Endothelial cell of umbilical vein (primary cell): Measurements from ENCODE around the gene CMIP. TPM values are rescaled to one million over a fixed set of nuclear protein-coding genes. Genes with fewer than 3 reads are reported as not detected.

Source experiments
- BruUV-seq: library from RNA; stranded (reverse); fragments of 400-500 nt; replicated peaks from 2 replicates; lab custom pipeline; 2021; lab: Mats Ljungman, UMichigan
- CTCF ChIA-PET: fragments of 300-600, 350-600 bp; sonication (Branson Sonifier 250); formaldehyde crosslinking; loops from one replicate; lab custom pipeline; 2021; ENCODE audit warnings: antibody characterized with exemption, inconsistent platforms; lab: Charles Lee
- POLR2A ChIA-PET: fragments of 300-600, 350-600 bp; sonication (Branson Sonifier 250); formaldehyde crosslinking; loops from one replicate; lab custom pipeline; 2021; ENCODE audit warnings: antibody characterized with exemption, inconsistent platforms; lab: Charles Lee
- DNase-seq: peaks from one replicate; pipeline ENCODE4 v3.0.0-alpha.2; 2011; ENCODE audit warnings: low read depth, low spot score
- FAIRE-seq: peaks from 2 replicates; lab custom pipeline; 2011; peaks lifted over from hg19 to GRCh38; lab: Jason Lieb, UNC
- H2AFZ ChIP-seq: 2 replicates; pipeline ENCODE4 v1.6.0; 2012; ENCODE audit warnings: low read depth, low read length, control low read depth, inconsistent platforms
- H3K27ac ChIP-seq: 2 replicates; pipeline ENCODE4 v1.5.1; 2011; ENCODE audit warnings: low read depth, mild to moderate bottlenecking, control low read depth, low read length, moderate library complexity; ENCODE audit not compliant: insufficient read depth
- H3K27me3 ChIP-seq, 2 experiments: 2 replicates each; pipeline versions ENCODE4 v1.6.0 to v1.6.1; 2011; ENCODE audit warnings: low read length in 2 of 2, mixed read lengths in 1 of 2; ENCODE audit not compliant: control insufficient read depth in 2 of 2, insufficient read depth in 2 of 2
- H3K36me3 ChIP-seq, 2 experiments: 2 replicates in 1 of 2; 3 replicates in 1 of 2; pipeline ENCODE4 v1.5.1; 2011; ENCODE audit warnings: low read length in 2 of 2, mild to moderate bottlenecking in 1 of 2, moderate library complexity in 1 of 2; ENCODE audit not compliant: control insufficient read depth in 2 of 2, insufficient read depth in 2 of 2; ENCODE audit errors: extremely low read depth in 1 of 2
- H3K4me1 ChIP-seq: 3 replicates; pipeline ENCODE4 v1.5.1; 2011; ENCODE audit warnings: mild to moderate bottlenecking, low read length; ENCODE audit not compliant: control insufficient read depth, insufficient read depth; ENCODE audit errors: extremely low read depth
- H3K4me2 ChIP-seq: 2 replicates; pipeline ENCODE4 v1.6.1; 2011; ENCODE audit warnings: low read length, control low read depth, mixed read lengths; ENCODE audit not compliant: insufficient read depth
- H3K4me3 ChIP-seq, 3 experiments: fragments of 200-600 bp in 1 of 3; sonication (generic), shearing (Covaris generic) in 1 of 3; replicated peaks in 1 of 3; 2 replicates each; pipeline ENCODE4 v1.5.1; 2011 to 2016; ENCODE audit warnings: control low read depth in 3 of 3, low read length in 3 of 3, mild to moderate bottlenecking in 2 of 3, inconsistent platforms in 1 of 3, low read depth in 1 of 3, moderate library complexity in 1 of 3; ENCODE audit not compliant: insufficient read depth in 1 of 3
- H3K79me2 ChIP-seq: 2 replicates; pipeline ENCODE4 v1.6.0; 2012; ENCODE audit warnings: low read length, inconsistent platforms; ENCODE audit not compliant: control insufficient read depth, insufficient read depth
- H3K9ac ChIP-seq: replicated peaks from 2 replicates; pipeline ENCODE3; 2011; ENCODE audit warnings: low read length, control low read depth; ENCODE audit not compliant: insufficient read depth; ENCODE audit errors: extremely low read depth
- H3K9me1 ChIP-seq: replicated peaks from 3 replicates; pipeline ENCODE4 v1.6.0; 2011; ENCODE audit warnings: mild to moderate bottlenecking, low read length; ENCODE audit not compliant: control insufficient read depth, insufficient read depth; ENCODE audit errors: extremely low read depth
- H3K9me3 ChIP-seq: replicated peaks from 2 replicates; pipeline ENCODE4 v1.5.1; 2012; ENCODE audit warnings: low read length, inconsistent platforms; ENCODE audit not compliant: control insufficient read depth, insufficient read depth
- H4K20me1 ChIP-seq: replicated peaks from 2 replicates; pipeline ENCODE3; 2011; ENCODE audit warnings: mild to moderate bottlenecking, low read length; ENCODE audit not compliant: control insufficient read depth, insufficient read depth; ENCODE audit errors: extremely low read depth
- EZH2 ChIP-seq: IDR thresholded peaks from 2 replicates; pipeline ENCODE4 v1.6.1; 2012; ENCODE audit warnings: borderline replicate concordance, low read depth, mild to moderate bottlenecking, moderate library complexity, low read length, inconsistent platforms; ENCODE audit not compliant: severe bottlenecking
- GATA2 ChIP-seq: IDR thresholded peaks from 2 replicates; pipeline ENCODE4 v1.7.0; 2011; ENCODE audit warnings: low read depth, mild to moderate bottlenecking, moderate library complexity, mixed read lengths, low read length; ENCODE audit not compliant: insufficient read length, insufficient read depth
- JUN ChIP-seq: IDR thresholded peaks from 2 replicates; pipeline ENCODE4 v1.6.1; 2011; ENCODE audit warnings: borderline replicate concordance, low read depth; ENCODE audit not compliant: insufficient read length, insufficient read depth
- MYC ChIP-seq: IDR thresholded peaks from one replicate; pipeline ENCODE4 v1.6.1; 2011; ENCODE audit warnings: mild to moderate bottlenecking, low read depth, low read length
- POLR2AphosphoS5 ChIP-seq: IDR thresholded peaks from 2 replicates; pipeline ENCODE4 v1.6.1; 2012; ENCODE audit warnings: low read depth, mild to moderate bottlenecking, control low read depth, low read length, moderate library complexity; ENCODE audit not compliant: insufficient read depth
- dilution Hi-C: fragments of 300-500 bp; cut with MboI; formaldehyde crosslinking; loops from one replicate; pipeline ENCODE4 v1.15.0; 2019; ENCODE audit warnings: low sequenced_read_pairs; ENCODE audit not compliant: extremely low pct_ligation_motif_present
- intact Hi-C: fragments of 100-400 bp; cut with micrococcal nuclease; formaldehyde crosslinking; loops from one replicate; pipeline ENCODE4 v1.10.0; 2022
- polyA plus RNA-seq, 4 experiments: library from polyadenylated mRNA; depleted of rRNA in 3 of 4; stranded (reverse) in 3 of 4; unstranded in 1 of 4; fragments of >200 nt; gene quantifications; 2 replicates each; pipeline versions ENCODE4 v1.2.1 to v1.2.3, GENCODE V29; 2011 to 2012; ENCODE audit warnings: missing spikeins in 1 of 4
- total RNA-seq: library from RNA; stranded (reverse); gene quantifications from 2 replicates; pipeline ENCODE4 v1.2.3, GENCODE V29; 2021
- TF ChIP-seq, protein P1 (sequence below), 2 donors: IDR thresholded peaks; 1 replicate in 1 of 2; 2 replicates in 1 of 2; pipeline ENCODE4 v1.5.1; 2011; ENCODE audit warnings: low read length in 2 of 2, mild to moderate bottlenecking in 2 of 2, moderate library complexity in 2 of 2, control low read depth in 1 of 2, inconsistent platforms in 1 of 2, low read depth in 1 of 2; ENCODE audit not compliant: insufficient read depth in 1 of 2; ENCODE audit errors: extremely low read depth in 1 of 2

Gene CMIP
- total and polyA plus RNA-seq, 2 donors (not counting 3 experiments of a cell fraction or from before 2014, with no cell fraction given) = 29.0 to 101 TPM

DNA sequence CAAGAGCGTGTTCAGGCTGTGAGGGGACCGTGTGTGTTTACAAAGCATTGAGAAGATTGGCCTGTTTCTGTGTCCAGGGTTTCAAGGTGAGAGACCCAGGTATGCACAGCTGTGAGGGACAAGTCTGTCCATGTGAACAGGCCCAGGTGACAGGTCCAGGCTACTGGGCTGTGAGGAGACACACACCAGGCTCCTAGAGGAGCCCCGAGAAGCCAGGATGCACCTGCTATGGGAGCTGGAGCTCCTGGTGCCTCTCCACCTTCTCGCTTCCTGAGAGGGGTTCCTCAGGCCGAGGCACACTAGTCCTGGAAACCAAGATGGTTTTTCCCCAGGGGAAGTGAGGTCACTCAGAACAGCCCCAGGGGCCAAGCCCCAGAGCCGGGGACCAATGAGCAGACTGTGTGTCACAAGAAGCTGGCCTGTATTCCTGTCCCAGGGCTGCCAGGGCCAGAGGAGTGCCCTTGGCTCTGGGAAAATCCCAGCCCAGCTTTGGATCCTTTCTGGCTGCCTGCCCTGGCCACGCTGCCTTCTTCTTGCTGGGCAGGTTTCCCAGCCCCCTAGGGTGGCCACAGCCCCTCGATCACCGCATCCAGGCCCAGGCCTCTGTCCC is 181.0 kb downstream of the CMIP start:
- Histone ChIP-seq H3K79me2 (peaks cover 9% of the 10 kb centered on the region), H3K9ac (peak overlapping the region; percentile 69), H2AFZ (no peak overlapping the region), H3K4me3 (no peak overlapping the region), H3K36me3 (peaks cover 5 to 21% of the 10 kb centered on the region in 2 experiments), H3K27ac (peak overlapping the region; percentile 90), H3K9me1 (no peaks in the 10 kb centered on the region), H3K27me3 (no peaks in the 10 kb centered on the region), H3K4me1 (peaks cover 31% of the 10 kb centered on the region), H3K9me3 (no peaks in the 10 kb centered on the region), H4K20me1 (no peaks in the 10 kb centered on the region), H3K4me2 (no peak overlapping the region)
- CTCF ChIA-PET = interaction anchor here (0.9 to 6.4 kb wide), 8 partner anchors 9 to 222 kb away, joined by 3 to 85 read pairs (median 6); no protein-coding TSS in a partner anchor
- FAIRE-seq (peak; percentile 98), DNase-seq (peak; percentile 96)
- dilution Hi-C loops (no loop called here), intact Hi-C loops (loop anchor here (1.0 to 10.0 kb wide), 3 partner anchors 9 to 249 kb away; no protein-coding TSS in a partner anchor)
- POLR2A ChIA-PET = interaction anchor here (0.9 kb wide), 1 partner anchor 57 kb away, joined by 3 read pairs; no protein-coding TSS in a partner anchor
- peak; percentile 30 for TF ChIP-seq JUN
- no peak for TF ChIP-seq EZH2
- TF ChIP-seq POLR2AphosphoS5 = no peak
- TF ChIP-seq, protein P1, sequence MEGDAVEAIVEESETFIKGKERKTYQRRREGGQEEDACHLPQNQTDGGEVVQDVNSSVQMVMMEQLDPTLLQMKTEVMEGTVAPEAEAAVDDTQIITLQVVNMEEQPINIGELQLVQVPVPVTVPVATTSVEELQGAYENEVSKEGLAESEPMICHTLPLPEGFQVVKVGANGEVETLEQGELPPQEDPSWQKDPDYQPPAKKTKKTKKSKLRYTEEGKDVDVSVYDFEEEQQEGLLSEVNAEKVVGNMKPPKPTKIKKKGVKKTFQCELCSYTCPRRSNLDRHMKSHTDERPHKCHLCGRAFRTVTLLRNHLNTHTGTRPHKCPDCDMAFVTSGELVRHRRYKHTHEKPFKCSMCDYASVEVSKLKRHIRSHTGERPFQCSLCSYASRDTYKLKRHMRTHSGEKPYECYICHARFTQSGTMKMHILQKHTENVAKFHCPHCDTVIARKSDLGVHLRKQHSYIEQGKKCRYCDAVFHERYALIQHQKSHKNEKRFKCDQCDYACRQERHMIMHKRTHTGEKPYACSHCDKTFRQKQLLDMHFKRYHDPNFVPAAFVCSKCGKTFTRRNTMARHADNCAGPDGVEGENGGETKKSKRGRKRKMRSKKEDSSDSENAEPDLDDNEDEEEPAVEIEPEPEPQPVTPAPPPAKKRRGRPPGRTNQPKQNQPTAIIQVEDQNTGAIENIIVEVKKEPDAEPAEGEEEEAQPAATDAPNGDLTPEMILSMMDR (IDR thresholded peaks at IDR 0.05; ENCODE audit: extremely low read depth in 1 of 2, insufficient read depth in 1 of 2, low read depth in 1 of 2, low read length in 2 of 2) = no peak
- TF ChIP-seq MYC = no peak
- no peak for TF ChIP-seq GATA2
- TSS peak; percentile 37 for BruUV-seq
